Right renal cortex interstitium (tissue), 3 donors: ENCODE data around the gene MAP3K7CL. TPM values are rescaled to one million over a fixed set of nuclear protein-coding genes. Genes with fewer than 3 reads are reported as not detected.
"Not testable (repeated sequence)": the region's sequence is repeated elsewhere in the genome, so short reads cannot be mapped to it uniquely, and the experiment has no call there.

Source experiments
- DNase-seq, 3 donors: peaks; one replicate each; pipeline ENCODE4 v3.0.0-alpha.2; 2013; ENCODE audit warnings: low read depth in 3 of 3, low spot score in 2 of 3
- polyA plus RNA-seq, 3 donors: library from polyadenylated mRNA; unstranded; fragments of 120-200 nt; gene quantifications; one replicate each; pipeline ENCODE4 v1.2.1, GENCODE V29; 2013; ENCODE audit not compliant: insufficient read length in 3 of 3

MAP3K7CL gene
- polyA plus RNA-seq, 3 donors: 4.4 to 6.3 (median 4.9) TPM

DNA sequence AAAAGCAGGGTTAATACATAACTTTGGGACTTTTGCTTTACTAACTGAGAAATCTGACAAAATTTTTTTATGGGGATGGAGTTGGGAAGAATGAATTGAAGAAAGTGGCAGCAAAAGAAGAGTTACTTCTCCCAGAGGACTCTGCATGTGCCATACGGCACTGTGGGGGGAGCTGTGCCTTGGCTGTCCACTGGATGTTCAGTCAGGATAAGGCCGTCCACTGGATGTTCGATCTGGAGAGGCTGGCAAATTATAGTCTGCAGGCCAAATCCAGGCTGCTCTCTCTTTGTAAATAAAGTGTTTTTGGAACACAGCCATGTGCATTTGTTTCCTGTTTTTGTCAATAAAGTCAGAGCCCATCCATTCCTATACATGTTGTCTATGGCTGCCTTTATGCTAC lies 4.5 kb upstream of the MAP3K7CL start:
- DNase-seq: no peak

DNA sequence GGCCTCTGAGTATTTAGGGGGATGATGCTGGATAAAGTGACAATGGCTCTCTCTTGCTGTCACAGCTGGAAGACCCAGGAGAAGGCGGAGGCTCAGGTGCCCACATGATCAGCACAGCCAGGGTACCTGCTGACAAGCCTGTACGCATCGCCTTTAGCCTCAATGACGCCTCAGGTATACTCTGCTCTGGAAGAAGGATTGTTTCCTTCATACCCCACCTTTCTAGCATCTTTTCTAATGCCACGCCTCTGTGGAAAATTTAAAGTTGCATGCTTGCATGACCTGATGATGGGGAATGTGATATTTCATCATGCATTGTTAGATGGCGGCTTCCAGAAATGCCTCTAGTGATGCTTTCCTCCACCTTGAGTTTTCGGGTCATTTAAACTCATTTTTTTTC lies 2.8 kb downstream of the MAP3K7CL start:
- no peak for DNase-seq

DNA sequence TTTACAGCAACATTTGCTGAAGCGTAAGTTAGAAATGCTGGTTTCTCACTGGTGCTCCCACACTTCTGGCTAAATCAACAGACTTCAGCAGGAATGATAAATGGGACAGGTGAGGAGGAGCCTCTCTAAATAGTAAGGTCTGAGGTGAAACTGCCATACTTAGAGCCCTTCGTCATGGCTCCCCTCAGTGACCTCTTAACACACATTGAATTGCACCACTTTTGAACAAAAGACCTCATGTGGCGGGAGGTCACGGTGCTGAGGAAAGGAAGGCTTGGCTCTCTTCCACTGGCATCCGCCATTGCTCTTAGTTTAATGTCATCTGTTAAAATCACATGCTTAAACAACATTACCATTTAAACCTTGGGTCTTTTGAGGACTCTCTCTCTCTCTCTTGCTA lies 3.4 kb downstream of the MAP3K7CL start:
- no peak for DNase-seq

DNA sequence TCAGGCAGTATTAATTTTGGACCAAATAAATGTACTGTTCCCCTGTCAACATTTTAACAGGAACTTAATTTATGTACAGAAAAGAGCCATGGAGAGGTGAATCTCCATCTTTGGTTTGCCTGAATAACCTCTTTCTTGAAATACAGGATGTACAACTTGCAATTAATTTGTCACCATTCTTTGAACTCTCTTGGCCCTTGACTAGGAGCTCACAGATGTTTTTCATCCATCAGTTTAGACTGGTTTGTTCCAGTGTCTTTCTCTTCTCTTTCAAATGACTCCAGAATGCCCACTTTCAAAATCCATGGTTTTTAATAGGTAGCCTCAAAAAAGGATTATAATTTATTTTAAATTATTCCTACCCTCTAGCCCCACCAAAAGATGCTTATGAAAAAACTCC lies 5.0 kb downstream of the MAP3K7CL start:
- no peak for DNase-seq

GRCh38 chr21:29136033-29136432 lies 5.6 kb downstream of the MAP3K7CL start:
- no peak for DNase-seq

GRCh38 chr21:29144736-29145353 lies 14.4 kb downstream of the MAP3K7CL start:
- no peak for DNase-seq

GRCh38 chr21:29145354-29145782 lies 14.9 kb downstream of the MAP3K7CL start:
- no peak for DNase-seq

DNA sequence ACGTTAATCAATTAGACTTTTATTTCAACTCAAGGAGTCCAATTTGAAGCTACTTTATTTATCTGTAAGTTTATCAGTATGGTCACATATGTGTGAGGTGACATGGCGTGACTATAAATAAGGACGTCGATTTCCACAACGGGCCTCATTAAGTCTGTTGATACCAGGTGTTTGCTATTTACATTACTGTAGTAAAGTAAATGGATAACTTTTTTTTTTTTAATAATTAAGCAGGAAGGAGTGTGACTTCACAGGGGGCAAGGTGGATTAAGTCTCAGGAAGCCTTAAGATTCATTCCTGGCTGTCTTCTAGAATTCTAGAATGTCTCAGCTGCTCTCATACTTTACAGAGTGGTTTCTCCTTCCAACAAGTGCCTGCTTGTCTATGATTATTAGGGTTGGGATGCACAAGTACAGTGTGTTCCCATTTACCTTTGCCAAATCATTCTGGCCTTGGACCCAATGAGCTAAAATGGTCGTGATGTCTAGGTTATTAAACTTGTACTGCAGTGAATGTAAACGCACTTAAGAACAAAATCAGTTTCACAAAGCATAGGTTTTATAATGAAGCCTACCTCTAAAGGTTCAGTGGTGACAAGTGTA lies 15.5 kb downstream of the MAP3K7CL start:
- DNase-seq: no peak

DNA sequence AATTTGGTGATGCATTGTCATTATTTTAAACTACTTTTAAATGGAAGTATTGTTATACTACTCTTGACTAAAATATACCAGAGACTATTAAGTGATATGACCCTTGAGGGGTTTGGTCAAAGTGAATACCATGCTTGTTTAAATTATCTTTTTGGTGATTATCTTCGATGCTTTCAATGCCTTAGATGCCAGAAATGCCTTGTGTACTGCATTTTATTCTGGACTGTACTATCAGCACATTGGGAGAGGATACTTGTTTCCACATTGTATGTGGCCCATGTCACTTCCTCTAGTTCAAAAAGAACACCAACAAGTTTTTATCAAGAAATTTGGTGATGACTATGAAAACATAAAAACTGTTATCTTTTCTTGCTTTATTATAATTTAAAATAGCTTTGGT lies 16.3 kb downstream of the MAP3K7CL start:
- no peak for DNase-seq

- DNase-seq: no peak
These were observed 18.1 kb downstream of the MAP3K7CL start for GRCh38 chr21:29148530-29148929.

GRCh38 chr21:29149808-29150425 lies 19.5 kb downstream of the MAP3K7CL start:
- DNase-seq: no peak

DNA sequence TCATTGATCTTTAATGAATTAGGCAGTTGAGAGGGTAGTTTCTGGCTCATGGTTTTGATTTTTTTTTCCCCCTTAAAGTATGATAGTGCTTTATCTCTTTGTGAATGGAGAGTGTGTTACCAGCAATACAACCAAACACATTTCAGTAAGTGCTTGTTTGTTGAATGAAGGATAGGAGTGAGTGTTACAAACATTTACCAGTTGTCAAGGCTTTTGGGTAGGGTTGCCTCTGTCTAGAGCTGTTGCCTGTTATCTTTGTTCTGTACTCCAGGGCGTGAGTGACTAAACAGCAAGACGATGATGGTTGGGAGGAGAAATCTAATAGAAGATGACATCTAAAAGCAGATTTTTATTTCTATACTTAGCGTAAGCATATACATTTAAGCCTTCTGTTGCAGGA lies 21.5 kb downstream of the MAP3K7CL start:
- DNase-seq: no peak

GRCh38 chr21:29152916-29153315 lies 22.5 kb downstream of the MAP3K7CL start:
- DNase-seq: no peak

DNA sequence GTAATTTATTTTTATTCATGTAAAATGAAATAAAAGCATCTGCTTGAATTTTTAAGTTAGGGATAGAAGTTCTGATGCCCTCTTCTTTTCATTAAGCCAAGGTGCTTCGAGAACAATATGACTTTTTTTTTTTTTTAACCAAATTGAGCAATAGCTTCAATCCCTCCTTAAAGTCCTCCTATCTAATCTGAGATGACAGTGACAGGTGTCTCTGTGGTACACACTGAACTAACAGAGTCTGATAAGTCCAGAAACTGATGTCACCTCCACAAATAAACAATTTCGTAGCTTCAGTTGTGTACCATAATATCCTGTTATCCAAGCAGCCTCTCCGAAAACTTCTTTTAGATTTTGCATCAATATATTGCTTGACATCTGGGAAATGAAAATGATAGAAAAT lies 23.8 kb downstream of the MAP3K7CL start:
- no peak for DNase-seq

DNA sequence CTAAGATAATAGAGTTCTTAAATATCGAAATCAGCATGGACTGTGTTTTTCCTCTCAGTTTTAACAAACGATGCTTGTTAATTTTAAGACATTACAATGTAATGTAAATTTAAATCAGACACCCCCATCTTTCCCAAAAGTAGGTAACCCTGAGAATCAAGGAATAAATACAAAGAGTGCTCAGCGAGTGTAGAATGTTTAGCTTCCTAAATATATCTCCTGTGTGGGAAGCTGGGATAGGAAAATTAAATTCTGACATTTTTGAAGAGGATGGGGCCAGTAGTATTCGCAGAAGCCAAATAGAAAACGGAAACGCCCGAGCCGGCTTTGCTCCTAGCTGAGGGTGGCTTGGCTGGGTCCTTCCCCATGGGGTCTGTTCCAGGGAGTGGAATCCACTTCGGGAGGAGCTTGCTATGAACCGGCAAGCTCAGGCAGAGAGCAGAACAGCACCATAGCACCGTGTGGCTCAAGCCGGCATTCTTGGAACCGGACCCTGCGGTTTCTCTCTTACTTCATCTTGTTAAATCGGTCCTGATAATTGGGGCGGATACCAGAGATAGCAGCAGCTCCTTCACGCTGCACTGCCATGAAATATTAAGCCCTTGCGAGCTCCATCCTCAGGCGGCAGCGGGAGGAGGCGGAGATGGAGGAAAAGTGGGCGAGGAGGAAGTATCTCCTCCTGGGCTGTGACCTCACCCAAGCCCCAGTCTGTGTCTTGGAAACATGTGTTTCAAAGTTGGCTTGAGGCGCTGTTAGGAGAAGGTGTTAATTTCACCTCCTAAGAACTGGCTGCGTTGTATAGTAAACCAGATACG lies 24.9 kb downstream of the MAP3K7CL start:
- DNase-seq: no peak

- no peak for DNase-seq
These were observed 25.5 kb downstream of the MAP3K7CL start for GRCh38 chr21:29155933-29156260.

DNA sequence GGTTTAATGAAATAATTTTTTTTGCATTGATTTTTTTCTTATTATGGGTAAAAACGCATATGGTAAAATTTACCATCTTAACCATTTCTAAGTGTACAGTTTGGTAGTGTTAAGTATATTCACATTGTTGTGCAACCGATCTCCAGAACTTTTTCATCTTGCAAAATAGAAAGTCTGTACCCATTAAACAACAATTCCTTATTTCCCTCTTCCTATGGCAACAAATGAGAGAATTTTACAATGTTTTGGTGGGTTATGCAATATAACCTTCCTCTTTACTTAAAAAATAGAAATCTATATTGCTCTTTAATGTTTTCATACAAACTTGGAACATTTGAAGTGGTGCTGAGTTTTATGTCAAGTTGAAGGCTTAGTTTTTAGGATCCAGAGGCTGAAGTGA lies 26.6 kb downstream of the MAP3K7CL start:
- DNase-seq: no peak

DNA sequence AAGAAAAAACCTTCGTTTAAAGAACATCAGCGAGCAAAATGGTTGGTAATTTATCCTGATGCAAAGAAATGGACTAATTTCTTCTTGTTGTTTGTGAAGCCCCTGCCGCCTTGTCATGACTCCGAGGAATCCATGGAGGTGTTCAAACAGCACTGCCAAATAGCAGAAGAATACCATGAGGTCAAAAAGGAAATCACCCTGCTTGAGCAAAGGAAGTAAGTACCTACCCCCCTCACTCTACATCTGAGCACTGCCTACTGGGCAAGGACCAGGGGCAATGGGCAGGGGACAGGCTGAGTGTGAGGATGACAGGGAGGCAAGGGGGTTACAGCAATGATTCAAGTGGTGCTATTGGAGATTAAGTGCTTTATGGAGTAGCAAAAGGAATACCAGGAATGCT lies 29.4 kb downstream of the MAP3K7CL start:
- DNase-seq: no peak

GRCh38 chr21:29162825-29163224 lies 32.4 kb downstream of the MAP3K7CL start:
- DNase-seq: not testable (repeated sequence)

- DNase-seq: no peak
These were observed 33.1 kb downstream of the MAP3K7CL start for GRCh38 chr21:29163341-29164115.
